K562 (cell line): ENCODE measurements around the gene PLEKHG4B. TPM values are rescaled to one million over a fixed set of nuclear protein-coding genes. Genes with fewer than 3 reads are reported as not detected.

Experiments
- CCNT2 ChIP-seq: IDR thresholded peaks from 2 replicates; pipeline ENCODE4 v1.6.1; 2011; ENCODE audit warnings: borderline replicate concordance, low read depth, mild to moderate bottlenecking, moderate library complexity, mixed read lengths, low read length; ENCODE audit not compliant: insufficient read length; ENCODE audit errors: extremely low read depth
- E2F5 ChIP-seq: sonication (generic); formaldehyde crosslinking; IDR thresholded peaks from 2 replicates; pipeline ENCODE4 v1.8.0; 2022; ENCODE audit warnings: mild to moderate bottlenecking, missing genetic modification reagents
- HMBOX1 ChIP-seq: sonication (generic); IDR thresholded peaks from 2 replicates; pipeline ENCODE4 v1.6.1; 2016
- POLR2A ChIP-seq: fragments of 450-650 bp; conservative IDR thresholded peaks from 2 replicates; pipeline ENCODE4 v1.6.1; 2016
- SP2 ChIP-seq: IDR thresholded peaks from 2 replicates; pipeline ENCODE4 v1.6.1; 2011; ENCODE audit warnings: mild to moderate bottlenecking, low read depth, low read length, moderate library complexity; ENCODE audit not compliant: poor library complexity, severe bottlenecking; ENCODE audit errors: extremely low read depth
- TCFL5 ChIP-seq: fragments of 250-450 bp; sonication (Bioruptor Pico); conservative IDR thresholded peaks from 2 replicates; pipeline ENCODE4 v1.6.1; 2021; ENCODE audit warnings: mild to moderate bottlenecking, moderate library complexity, matching md5 sums
- ZNF174 ChIP-seq: fragments of 250-450 bp; sonication (Bioruptor Pico); IDR thresholded peaks from 2 replicates; pipeline ENCODE4 v1.4.0; 2020; ENCODE audit warnings: mild to moderate bottlenecking
- ZNF217 ChIP-seq: sonication (generic); formaldehyde crosslinking; IDR thresholded peaks from 2 replicates; pipeline ENCODE4 v1.8.0; 2022; ENCODE audit warnings: mild to moderate bottlenecking, missing genetic modification reagents
- ZNF224 ChIP-seq: sonication (generic); formaldehyde crosslinking; IDR thresholded peaks from 2 replicates; pipeline ENCODE4 v1.8.0; 2022; ENCODE audit warnings: mild to moderate bottlenecking, missing genetic modification reagents
- polyA plus RNA-seq, 8 experiments: library from polyadenylated mRNA; depleted of rRNA in 4 of 8; stranded (reverse) in 5 of 8; unstranded in 3 of 8; fragments of >200 nt; fragmentation: Nextera tagmentation in 2 of 8; fragmentation: Illumina TruSeq in 1 of 8; extraction: Ambion mirVana in 2 of 8; extraction: Trizol in 1 of 8; gene quantifications; 2 replicates each; pipeline versions ENCODE4 v1.2.1 to v1.2.3, GENCODE V29; 2011 to 2014; ENCODE audit warnings: inconsistent platforms in 1 of 8, missing spikeins in 1 of 8
- total RNA-seq, 7 experiments: library from RNA; depleted of rRNA in 6 of 7; stranded (reverse); fragments of >200 nt in 6 of 7; fragmentation: Illumina TruSeq in 2 of 7; extraction: Trizol in 2 of 7; gene quantifications; 2 replicates each; pipeline versions ENCODE4 v1.2.1 to v1.2.3, GENCODE V29; 2011 to 2021; ENCODE audit warnings: low replicate concordance in 1 of 7
- TF ChIP-seq, protein P1 (sequence below), 2 experiments: IDR thresholded peaks; 2 replicates each; pipeline ENCODE4 v1.6.1; 2011; ENCODE audit warnings: borderline replicate concordance in 1 of 2, control low read depth in 1 of 2, low read depth in 1 of 2, low read length in 1 of 2, mild to moderate bottlenecking in 1 of 2, mixed read lengths in 1 of 2, moderate library complexity in 1 of 2; ENCODE audit not compliant: insufficient read depth in 1 of 2, insufficient read length in 1 of 2, poor library complexity in 1 of 2, severe bottlenecking in 1 of 2; ENCODE audit errors: extremely low read depth in 1 of 2
- TF ChIP-seq, protein P2 (sequence below): sonication (generic); formaldehyde crosslinking; IDR thresholded peaks from 2 replicates; pipeline ENCODE4 v1.8.1; 2023; ENCODE audit warnings: missing genetic modification reagents, mild to moderate bottlenecking, borderline replicate concordance

The PLEKHG4B gene
- total and polyA plus RNA-seq, 9 of the 15 experiments (the other 6 are each of a cell fraction or from before 2014, with no cell fraction given), result 0.02 TPM; not detected in 8

GRCh38 chr5:218457-219291, 126.7 kb downstream of the PLEKHG4B start (continued):
- TF ChIP-seq CCNT2 (peak; percentile 40), SP2 (no peak), TCFL5 (CRISPR knock-in tag) (no peak), ZNF174 (CRISPR knock-in tag) (no peak), HMBOX1 (no peak), POLR2A (no peak), ZNF224 (CRISPR knock-in tag) (no peak), E2F5 (no peak), ZNF217 (CRISPR knock-in tag) (no peak)
- TF ChIP-seq, protein P1, sequence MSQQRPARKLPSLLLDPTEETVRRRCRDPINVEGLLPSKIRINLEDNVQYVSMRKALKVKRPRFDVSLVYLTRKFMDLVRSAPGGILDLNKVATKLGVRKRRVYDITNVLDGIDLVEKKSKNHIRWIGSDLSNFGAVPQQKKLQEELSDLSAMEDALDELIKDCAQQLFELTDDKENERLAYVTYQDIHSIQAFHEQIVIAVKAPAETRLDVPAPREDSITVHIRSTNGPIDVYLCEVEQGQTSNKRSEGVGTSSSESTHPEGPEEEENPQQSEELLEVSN (IDR thresholded peaks at IDR 0.05; ENCODE audit: borderline replicate concordance in 1 of 2, extremely low read depth in 1 of 2, insufficient read depth in 1 of 2, insufficient read length in 1 of 2, low read depth in 1 of 2, low read length in 1 of 2, poor library complexity in 1 of 2, severe bottlenecking in 1 of 2), result peak in 1 of 2 experiments; percentile 12
- TF ChIP-seq, protein P2, sequence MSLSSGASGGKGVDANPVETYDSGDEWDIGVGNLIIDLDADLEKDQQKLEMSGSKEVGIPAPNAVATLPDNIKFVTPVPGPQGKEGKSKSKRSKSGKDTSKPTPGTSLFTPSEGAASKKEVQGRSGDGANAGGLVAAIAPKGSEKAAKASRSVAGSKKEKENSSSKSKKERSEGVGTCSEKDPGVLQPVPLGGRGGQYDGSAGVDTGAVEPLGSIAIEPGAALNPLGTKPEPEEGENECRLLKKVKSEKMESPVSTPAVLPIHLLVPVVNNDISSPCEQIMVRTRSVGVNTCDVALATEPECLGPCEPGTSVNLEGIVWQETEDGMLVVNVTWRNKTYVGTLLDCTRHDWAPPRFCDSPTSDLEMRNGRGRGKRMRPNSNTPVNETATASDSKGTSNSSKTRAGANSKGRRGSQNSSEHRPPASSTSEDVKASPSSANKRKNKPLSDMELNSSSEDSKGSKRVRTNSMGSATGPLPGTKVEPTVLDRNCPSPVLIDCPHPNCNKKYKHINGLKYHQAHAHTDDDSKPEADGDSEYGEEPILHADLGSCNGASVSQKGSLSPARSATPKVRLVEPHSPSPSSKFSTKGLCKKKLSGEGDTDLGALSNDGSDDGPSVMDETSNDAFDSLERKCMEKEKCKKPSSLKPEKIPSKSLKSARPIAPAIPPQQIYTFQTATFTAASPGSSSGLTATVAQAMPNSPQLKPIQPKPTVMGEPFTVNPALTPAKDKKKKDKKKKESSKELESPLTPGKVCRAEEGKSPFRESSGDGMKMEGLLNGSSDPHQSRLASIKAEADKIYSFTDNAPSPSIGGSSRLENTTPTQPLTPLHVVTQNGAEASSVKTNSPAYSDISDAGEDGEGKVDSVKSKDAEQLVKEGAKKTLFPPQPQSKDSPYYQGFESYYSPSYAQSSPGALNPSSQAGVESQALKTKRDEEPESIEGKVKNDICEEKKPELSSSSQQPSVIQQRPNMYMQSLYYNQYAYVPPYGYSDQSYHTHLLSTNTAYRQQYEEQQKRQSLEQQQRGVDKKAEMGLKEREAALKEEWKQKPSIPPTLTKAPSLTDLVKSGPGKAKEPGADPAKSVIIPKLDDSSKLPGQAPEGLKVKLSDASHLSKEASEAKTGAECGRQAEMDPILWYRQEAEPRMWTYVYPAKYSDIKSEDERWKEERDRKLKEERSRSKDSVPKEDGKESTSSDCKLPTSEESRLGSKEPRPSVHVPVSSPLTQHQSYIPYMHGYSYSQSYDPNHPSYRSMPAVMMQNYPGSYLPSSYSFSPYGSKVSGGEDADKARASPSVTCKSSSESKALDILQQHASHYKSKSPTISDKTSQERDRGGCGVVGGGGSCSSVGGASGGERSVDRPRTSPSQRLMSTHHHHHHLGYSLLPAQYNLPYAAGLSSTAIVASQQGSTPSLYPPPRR (CRISPR knock-in tag), result peak; percentile 72; the same call in 1 of the 2 replicates
